Endothelial cell of umbilical vein (primary cell): Measurements from ENCODE around the gene RAD18. TPM values are rescaled to one million over a fixed set of nuclear protein-coding genes. Genes with fewer than 3 reads are reported as not detected.
A peak's percentile ranks its signal among the peaks of the same experiment; 100 is the strongest.

Experiments used
- BruUV-seq: library from RNA; stranded (reverse); fragments of 400-500 nt; replicated peaks from 2 replicates; lab custom pipeline; 2021; lab: Mats Ljungman, UMichigan
- CTCF ChIA-PET: fragments of 300-600, 350-600 bp; sonication (Branson Sonifier 250); formaldehyde crosslinking; loops from one replicate; lab custom pipeline; 2021; ENCODE audit warnings: antibody characterized with exemption, inconsistent platforms; lab: Charles Lee
- POLR2A ChIA-PET: fragments of 300-600, 350-600 bp; sonication (Branson Sonifier 250); formaldehyde crosslinking; loops from one replicate; lab custom pipeline; 2021; ENCODE audit warnings: antibody characterized with exemption, inconsistent platforms; lab: Charles Lee
- DNase-seq: peaks from one replicate; pipeline ENCODE4 v3.0.0-alpha.2; 2011; ENCODE audit warnings: low read depth, low spot score
- FAIRE-seq: peaks from 2 replicates; lab custom pipeline; 2011; peaks lifted over from hg19 to GRCh38; lab: Jason Lieb, UNC
- H2AFZ ChIP-seq: 2 replicates; pipeline ENCODE4 v1.6.0; 2012; ENCODE audit warnings: low read depth, low read length, control low read depth, inconsistent platforms
- H3K27ac ChIP-seq: 2 replicates; pipeline ENCODE4 v1.5.1; 2011; ENCODE audit warnings: low read depth, mild to moderate bottlenecking, control low read depth, low read length, moderate library complexity; ENCODE audit not compliant: insufficient read depth
- H3K27me3 ChIP-seq, 2 experiments: 2 replicates each; pipeline versions ENCODE4 v1.6.0 to v1.6.1; 2011; ENCODE audit warnings: low read length in 2 of 2, mixed read lengths in 1 of 2; ENCODE audit not compliant: control insufficient read depth in 2 of 2, insufficient read depth in 2 of 2
- H3K36me3 ChIP-seq, 2 experiments: 2 replicates in 1 of 2; 3 replicates in 1 of 2; pipeline ENCODE4 v1.5.1; 2011; ENCODE audit warnings: low read length in 2 of 2, mild to moderate bottlenecking in 1 of 2, moderate library complexity in 1 of 2; ENCODE audit not compliant: control insufficient read depth in 2 of 2, insufficient read depth in 2 of 2; ENCODE audit errors: extremely low read depth in 1 of 2
- H3K4me1 ChIP-seq: 3 replicates; pipeline ENCODE4 v1.5.1; 2011; ENCODE audit warnings: mild to moderate bottlenecking, low read length; ENCODE audit not compliant: control insufficient read depth, insufficient read depth; ENCODE audit errors: extremely low read depth
- H3K4me2 ChIP-seq: 2 replicates; pipeline ENCODE4 v1.6.1; 2011; ENCODE audit warnings: low read length, control low read depth, mixed read lengths; ENCODE audit not compliant: insufficient read depth
- H3K4me3 ChIP-seq, 3 experiments: fragments of 200-600 bp in 1 of 3; sonication (generic), shearing (Covaris generic) in 1 of 3; replicated peaks in 1 of 3; 2 replicates each; pipeline ENCODE4 v1.5.1; 2011 to 2016; ENCODE audit warnings: control low read depth in 3 of 3, low read length in 3 of 3, mild to moderate bottlenecking in 2 of 3, inconsistent platforms in 1 of 3, low read depth in 1 of 3, moderate library complexity in 1 of 3; ENCODE audit not compliant: insufficient read depth in 1 of 3
- H3K79me2 ChIP-seq: 2 replicates; pipeline ENCODE4 v1.6.0; 2012; ENCODE audit warnings: low read length, inconsistent platforms; ENCODE audit not compliant: control insufficient read depth, insufficient read depth
- H3K9ac ChIP-seq: replicated peaks from 2 replicates; pipeline ENCODE3; 2011; ENCODE audit warnings: low read length, control low read depth; ENCODE audit not compliant: insufficient read depth; ENCODE audit errors: extremely low read depth
- H3K9me1 ChIP-seq: replicated peaks from 3 replicates; pipeline ENCODE4 v1.6.0; 2011; ENCODE audit warnings: mild to moderate bottlenecking, low read length; ENCODE audit not compliant: control insufficient read depth, insufficient read depth; ENCODE audit errors: extremely low read depth
- H3K9me3 ChIP-seq: replicated peaks from 2 replicates; pipeline ENCODE4 v1.5.1; 2012; ENCODE audit warnings: low read length, inconsistent platforms; ENCODE audit not compliant: control insufficient read depth, insufficient read depth
- H4K20me1 ChIP-seq: replicated peaks from 2 replicates; pipeline ENCODE3; 2011; ENCODE audit warnings: mild to moderate bottlenecking, low read length; ENCODE audit not compliant: control insufficient read depth, insufficient read depth; ENCODE audit errors: extremely low read depth
- FOS ChIP-seq: IDR thresholded peaks from 2 replicates; pipeline ENCODE4 v1.6.1; 2011; ENCODE audit warnings: mild to moderate bottlenecking, low read length, moderate library complexity, borderline replicate concordance; ENCODE audit not compliant: insufficient read depth
- GATA2 ChIP-seq: IDR thresholded peaks from 2 replicates; pipeline ENCODE4 v1.7.0; 2011; ENCODE audit warnings: low read depth, mild to moderate bottlenecking, moderate library complexity, mixed read lengths, low read length; ENCODE audit not compliant: insufficient read length, insufficient read depth
- MYC ChIP-seq: IDR thresholded peaks from one replicate; pipeline ENCODE4 v1.6.1; 2011; ENCODE audit warnings: mild to moderate bottlenecking, low read depth, low read length
- POLR2AphosphoS5 ChIP-seq: IDR thresholded peaks from 2 replicates; pipeline ENCODE4 v1.6.1; 2012; ENCODE audit warnings: low read depth, mild to moderate bottlenecking, control low read depth, low read length, moderate library complexity; ENCODE audit not compliant: insufficient read depth
- dilution Hi-C: fragments of 300-500 bp; cut with MboI; formaldehyde crosslinking; loops from one replicate; pipeline ENCODE4 v1.15.0; 2019; ENCODE audit warnings: low sequenced_read_pairs; ENCODE audit not compliant: extremely low pct_ligation_motif_present
- intact Hi-C: fragments of 100-400 bp; cut with micrococcal nuclease; formaldehyde crosslinking; loops from one replicate; pipeline ENCODE4 v1.10.0; 2022
- polyA plus RNA-seq, 4 experiments: library from polyadenylated mRNA; depleted of rRNA in 3 of 4; stranded (reverse) in 3 of 4; unstranded in 1 of 4; fragments of >200 nt; gene quantifications; 2 replicates each; pipeline versions ENCODE4 v1.2.1 to v1.2.3, GENCODE V29; 2011 to 2012; ENCODE audit warnings: missing spikeins in 1 of 4
- total RNA-seq: library from RNA; stranded (reverse); gene quantifications from 2 replicates; pipeline ENCODE4 v1.2.3, GENCODE V29; 2021
- TF ChIP-seq, protein P1 (sequence below), 2 donors: IDR thresholded peaks; 1 replicate in 1 of 2; 2 replicates in 1 of 2; pipeline ENCODE4 v1.5.1; 2011; ENCODE audit warnings: low read length in 2 of 2, mild to moderate bottlenecking in 2 of 2, moderate library complexity in 2 of 2, control low read depth in 1 of 2, inconsistent platforms in 1 of 2, low read depth in 1 of 2; ENCODE audit not compliant: insufficient read depth in 1 of 2; ENCODE audit errors: extremely low read depth in 1 of 2

RAD18 gene
- total and polyA plus RNA-seq, 2 donors (not counting 3 experiments of a cell fraction or from before 2014, with no cell fraction given) = 7.9 to 23.8 TPM

DNA sequence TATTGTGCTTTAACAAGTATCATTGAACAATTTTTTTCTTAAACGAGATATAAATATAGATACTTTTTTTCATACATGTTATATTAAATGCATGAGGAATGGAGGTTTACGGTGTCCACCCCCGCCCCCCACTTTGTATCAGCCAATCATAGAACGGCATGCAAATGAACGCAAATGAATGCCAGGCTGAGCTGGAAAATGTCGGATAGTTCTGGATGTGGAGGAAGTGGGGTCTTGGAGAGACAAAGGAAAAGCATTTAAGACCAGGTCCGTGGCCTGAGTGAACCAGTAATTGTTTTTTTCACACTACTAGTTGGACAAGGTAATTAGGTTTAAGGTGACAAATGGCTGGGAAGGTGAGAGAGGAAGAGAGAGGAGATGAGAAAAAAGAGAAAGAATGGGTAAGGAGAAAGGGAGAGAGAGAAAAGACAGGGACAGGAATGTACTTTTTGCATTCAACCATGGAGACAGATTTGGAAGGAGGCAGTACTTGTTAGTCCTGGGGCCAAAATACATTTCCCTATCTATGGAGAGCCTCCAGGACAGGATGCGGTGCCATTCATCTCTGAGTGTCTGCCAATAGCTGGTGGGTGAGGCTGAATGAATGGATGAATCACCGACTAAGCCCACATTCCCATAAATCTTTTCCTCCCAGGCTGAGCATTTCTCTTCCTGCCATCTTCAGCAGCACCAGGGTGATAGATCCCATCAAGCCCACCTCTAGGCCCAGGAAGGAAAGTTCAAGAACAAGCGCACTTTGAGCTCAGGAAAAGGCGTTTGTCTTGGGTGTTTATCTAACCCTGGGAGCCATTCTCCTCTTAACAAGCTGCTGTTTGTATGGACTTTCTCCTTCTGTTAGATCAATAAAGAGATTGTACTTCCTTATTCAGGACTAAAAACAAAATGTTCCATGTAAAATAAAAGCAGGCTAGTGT, 1.4 kb upstream of the RAD18 start:
- POLR2A ChIA-PET = no interaction called here
- FAIRE-seq = peak; percentile 83
- Histone ChIP-seq H3K4me1 (peaks cover 29% of the 10 kb centered on the region), H3K27ac (no peak overlapping the region), H3K9me3 (no peaks in the 10 kb centered on the region), H3K36me3 (no peaks in the 10 kb centered on the region), H3K4me2 (peak overlapping the region; percentile 13), H3K27me3 (peaks cover 2 to 6% of the 10 kb centered on the region in 2 experiments), H3K9ac (no peak overlapping the region), H4K20me1 (no peaks in the 10 kb centered on the region), H3K4me3 (no peak overlapping the region), H2AFZ (peak overlapping the region; percentile 82), H3K9me1 (no peaks in the 10 kb centered on the region), H3K79me2 (peaks cover 32% of the 10 kb centered on the region)
- intact Hi-C loops (loop anchor here (5.0 to 10.0 kb wide), 2 partner anchors 300 to 1998 kb away; no protein-coding TSS in a partner anchor), dilution Hi-C loops (no loop called here)
- CTCF ChIA-PET = interaction anchor here (1.3 to 2.2 kb wide), 3 partner anchors 23 to 338 kb away, joined by 6 to 21 read pairs (median 10); partner anchors contain the start of gene OXTR
- no TSS peak for BruUV-seq
- TF ChIP-seq GATA2 = peak; percentile 42
- TF ChIP-seq, protein P1, sequence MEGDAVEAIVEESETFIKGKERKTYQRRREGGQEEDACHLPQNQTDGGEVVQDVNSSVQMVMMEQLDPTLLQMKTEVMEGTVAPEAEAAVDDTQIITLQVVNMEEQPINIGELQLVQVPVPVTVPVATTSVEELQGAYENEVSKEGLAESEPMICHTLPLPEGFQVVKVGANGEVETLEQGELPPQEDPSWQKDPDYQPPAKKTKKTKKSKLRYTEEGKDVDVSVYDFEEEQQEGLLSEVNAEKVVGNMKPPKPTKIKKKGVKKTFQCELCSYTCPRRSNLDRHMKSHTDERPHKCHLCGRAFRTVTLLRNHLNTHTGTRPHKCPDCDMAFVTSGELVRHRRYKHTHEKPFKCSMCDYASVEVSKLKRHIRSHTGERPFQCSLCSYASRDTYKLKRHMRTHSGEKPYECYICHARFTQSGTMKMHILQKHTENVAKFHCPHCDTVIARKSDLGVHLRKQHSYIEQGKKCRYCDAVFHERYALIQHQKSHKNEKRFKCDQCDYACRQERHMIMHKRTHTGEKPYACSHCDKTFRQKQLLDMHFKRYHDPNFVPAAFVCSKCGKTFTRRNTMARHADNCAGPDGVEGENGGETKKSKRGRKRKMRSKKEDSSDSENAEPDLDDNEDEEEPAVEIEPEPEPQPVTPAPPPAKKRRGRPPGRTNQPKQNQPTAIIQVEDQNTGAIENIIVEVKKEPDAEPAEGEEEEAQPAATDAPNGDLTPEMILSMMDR (IDR thresholded peaks at IDR 0.05; ENCODE audit: extremely low read depth in 1 of 2, insufficient read depth in 1 of 2, low read depth in 1 of 2, low read length in 2 of 2) = no peak
- no peak for TF ChIP-seq MYC
- peak; percentile 77 for TF ChIP-seq FOS
- peak; percentile 43 for TF ChIP-seq POLR2AphosphoS5
- DNase-seq = peak; percentile 51
